K562 (cell line): ENCODE measurements around the gene SCAMP2. TPM values are rescaled to one million over a fixed set of nuclear protein-coding genes. Genes with fewer than 3 reads are reported as not detected.

Experiments used
- FOXK1 ChIP-seq: sonication (generic); formaldehyde crosslinking; IDR thresholded peaks from 2 replicates; pipeline ENCODE4 v1.8.0; 2022; ENCODE audit warnings: missing genetic modification reagents, mild to moderate bottlenecking, borderline replicate concordance
- GTF2F1 ChIP-seq: IDR thresholded peaks from 2 replicates; pipeline ENCODE4 v1.6.1; 2011; ENCODE audit warnings: low read depth, low read length, improper control_type of control experiment
- NCOR1 ChIP-seq: fragments of 450-650 bp; IDR thresholded peaks from 2 replicates; pipeline ENCODE4 v1.6.1; 2016; ENCODE audit warnings: mild to moderate bottlenecking, moderate library complexity
- THAP12 ChIP-seq: fragments of 250-450 bp; sonication (Bioruptor Pico); IDR thresholded peaks from 2 replicates; pipeline ENCODE4 v1.9.0; 2021; ENCODE audit warnings: mild to moderate bottlenecking, inconsistent platforms
- ZHX1 ChIP-seq: fragments of 150-350 bp; conservative IDR thresholded peaks from 2 replicates; pipeline ENCODE4 v1.6.1; 2014; ENCODE audit warnings: low read length
- ZNF184 ChIP-seq: sonication (generic); formaldehyde crosslinking; IDR thresholded peaks from 2 replicates; pipeline ENCODE4 v1.5.0; 2020; ENCODE audit warnings: missing genetic modification reagents
- ZNF407 ChIP-seq: fragments of 450-650 bp; IDR thresholded peaks from 2 replicates; pipeline ENCODE4 v1.6.1; 2016; ENCODE audit warnings: low read depth
- polyA plus RNA-seq, 8 experiments: library from polyadenylated mRNA; depleted of rRNA in 4 of 8; stranded (reverse) in 5 of 8; unstranded in 3 of 8; fragments of >200 nt; fragmentation: Nextera tagmentation in 2 of 8; fragmentation: Illumina TruSeq in 1 of 8; extraction: Ambion mirVana in 2 of 8; extraction: Trizol in 1 of 8; gene quantifications; 2 replicates each; pipeline versions ENCODE4 v1.2.1 to v1.2.3, GENCODE V29; 2011 to 2014; ENCODE audit warnings: inconsistent platforms in 1 of 8, missing spikeins in 1 of 8
- total RNA-seq, 7 experiments: library from RNA; depleted of rRNA in 6 of 7; stranded (reverse); fragments of >200 nt in 6 of 7; fragmentation: Illumina TruSeq in 2 of 7; extraction: Trizol in 2 of 7; gene quantifications; 2 replicates each; pipeline versions ENCODE4 v1.2.1 to v1.2.3, GENCODE V29; 2011 to 2021; ENCODE audit warnings: low replicate concordance in 1 of 7

SCAMP2 gene
- total and polyA plus RNA-seq, 9 of the 15 experiments (the other 6 are each of a cell fraction or from before 2014, with no cell fraction given) = 5.9 to 61.1 (median 20.1) TPM

GRCh38 chr15:74843445-74843828 is 29.7 kb downstream of the SCAMP2 start (continued):
- TF ChIP-seq FOXK1 = peak; percentile 61; the same call in 1 of the 2 replicates
- no peak for TF ChIP-seq ZHX1
- 0 out of 2 replicates have a peak, but pooled peaks have one; percentile 2 for TF ChIP-seq GTF2F1
- TF ChIP-seq ZNF407 = peak; percentile 78
- no peak for TF ChIP-seq THAP12
- TF ChIP-seq ZNF184 (CRISPR knock-in tag) = no peak
- no peak for TF ChIP-seq NCOR1
